ENCODE results near the gene CCDC88C.
A peak's percentile ranks its signal among the peaks of the same experiment; 100 is the strongest.

CCDC88C gene

DNA sequence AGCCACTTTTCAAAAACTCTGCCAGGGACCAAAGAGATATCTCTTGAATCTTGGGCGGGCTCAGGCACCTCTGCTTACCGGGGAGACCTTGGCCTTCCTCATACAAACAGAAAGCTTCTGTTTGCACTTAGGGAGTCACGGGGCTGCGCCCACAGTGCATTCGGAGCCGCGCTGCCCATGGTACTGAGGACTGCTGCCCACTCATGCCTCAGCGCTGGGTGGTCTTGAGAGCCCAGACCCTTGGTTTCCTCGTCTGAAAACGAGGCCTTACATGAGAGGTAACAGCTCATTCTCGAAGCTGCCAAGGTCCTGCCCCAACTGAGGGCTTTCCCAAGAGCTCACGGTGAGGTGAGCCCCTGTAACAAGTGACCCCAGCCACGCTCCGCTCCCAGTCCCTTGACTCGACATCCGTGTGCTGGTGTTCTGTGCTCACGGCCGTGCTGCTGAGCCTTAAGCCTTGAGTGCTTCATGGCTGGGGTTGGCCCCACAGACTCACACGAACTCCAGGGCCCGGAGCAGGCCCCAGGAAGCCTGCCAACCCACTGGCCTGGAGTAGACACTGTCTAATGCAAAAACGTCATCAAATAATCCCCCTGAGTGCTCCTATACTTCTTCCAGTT lies 125.7 kb downstream of the CCDC88C start:
- DNase-seq (ENCODE audit: low read depth) = no peak

DNA sequence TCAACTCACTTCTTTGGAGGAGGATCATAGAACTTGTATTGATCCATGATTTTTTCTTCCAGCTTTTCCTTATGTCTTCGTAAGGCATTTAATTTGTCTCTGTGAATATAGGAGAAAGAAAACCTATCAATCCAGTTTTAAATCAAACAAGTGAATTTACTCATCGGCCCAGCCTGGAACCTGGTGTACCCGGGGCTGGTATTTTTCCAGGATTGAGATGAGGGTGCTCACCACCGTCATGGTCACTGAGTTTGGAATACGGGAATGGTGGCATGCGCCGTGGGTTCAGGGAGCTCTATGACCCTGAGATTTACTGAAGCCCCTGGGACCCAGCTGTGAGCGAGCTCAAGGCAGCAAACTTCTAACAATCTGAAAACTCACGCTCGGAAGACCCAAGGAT lies 126.6 kb downstream of the CCDC88C start:
- DNase-seq (ENCODE audit: low read depth) = no peak

DNA sequence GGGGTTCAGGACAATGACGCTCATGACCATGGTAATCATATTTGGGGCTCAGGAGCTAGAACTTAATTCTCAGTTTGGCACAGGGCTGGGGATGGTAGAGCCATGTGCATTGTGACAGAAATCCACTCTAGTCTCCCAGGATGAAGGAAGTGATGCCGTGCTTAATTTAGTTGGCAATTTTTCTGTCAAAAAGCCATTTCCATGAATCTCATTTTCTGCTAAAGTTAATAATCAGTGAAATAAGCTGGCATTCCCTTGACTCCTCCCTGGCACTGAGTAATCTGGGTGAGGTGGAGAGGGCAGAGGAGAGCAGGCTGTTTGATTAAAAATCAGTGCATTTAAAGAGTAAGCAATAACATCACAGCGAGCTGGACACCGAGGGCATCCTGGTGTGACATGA lies 128.2 kb downstream of the CCDC88C start:
- DNase-seq (ENCODE audit: low read depth) = no peak

DNA sequence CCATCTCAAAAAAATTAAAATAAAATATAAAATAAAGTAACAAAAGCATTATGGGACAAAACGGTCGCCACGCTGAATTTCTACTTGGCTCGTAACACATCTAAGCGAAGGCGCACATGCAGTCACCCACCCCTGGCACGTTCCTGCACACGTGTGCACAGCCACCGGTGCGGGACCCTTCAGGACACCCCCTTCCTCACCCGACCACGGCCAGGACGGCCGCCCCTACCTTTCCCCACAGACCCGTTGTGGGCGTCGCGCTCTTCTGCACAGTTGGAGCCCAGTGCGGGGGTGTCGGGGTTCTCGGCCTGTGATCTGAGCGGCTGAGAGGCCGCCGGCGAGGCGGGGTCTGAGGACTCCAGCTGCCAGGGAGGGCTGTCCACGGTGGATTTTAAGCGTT lies 128.7 kb downstream of the CCDC88C start:
- DNase-seq (ENCODE audit: low read depth) = no peak

DNA sequence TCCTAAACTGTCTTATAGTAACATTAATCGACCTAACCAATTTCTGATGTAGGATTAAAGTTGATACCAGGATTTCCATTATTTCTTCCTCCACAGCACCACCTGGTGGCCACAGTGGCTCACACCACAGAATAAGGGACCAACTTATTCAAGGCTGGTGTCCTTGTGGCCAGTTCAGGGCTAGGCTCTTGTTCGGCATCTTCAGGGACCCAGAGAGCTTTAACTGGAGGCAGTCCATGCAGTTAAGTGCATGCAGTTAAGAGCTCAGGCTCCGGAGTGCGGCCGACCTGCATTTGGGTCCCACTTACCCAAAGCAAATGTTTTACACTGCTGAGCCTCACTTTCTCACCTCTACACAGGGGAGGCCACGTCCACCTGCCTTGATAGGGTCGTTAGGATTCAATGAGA lies 131.1 kb downstream of the CCDC88C start:
- peak; percentile 87 for DNase-seq (ENCODE audit: low read depth)

DNA sequence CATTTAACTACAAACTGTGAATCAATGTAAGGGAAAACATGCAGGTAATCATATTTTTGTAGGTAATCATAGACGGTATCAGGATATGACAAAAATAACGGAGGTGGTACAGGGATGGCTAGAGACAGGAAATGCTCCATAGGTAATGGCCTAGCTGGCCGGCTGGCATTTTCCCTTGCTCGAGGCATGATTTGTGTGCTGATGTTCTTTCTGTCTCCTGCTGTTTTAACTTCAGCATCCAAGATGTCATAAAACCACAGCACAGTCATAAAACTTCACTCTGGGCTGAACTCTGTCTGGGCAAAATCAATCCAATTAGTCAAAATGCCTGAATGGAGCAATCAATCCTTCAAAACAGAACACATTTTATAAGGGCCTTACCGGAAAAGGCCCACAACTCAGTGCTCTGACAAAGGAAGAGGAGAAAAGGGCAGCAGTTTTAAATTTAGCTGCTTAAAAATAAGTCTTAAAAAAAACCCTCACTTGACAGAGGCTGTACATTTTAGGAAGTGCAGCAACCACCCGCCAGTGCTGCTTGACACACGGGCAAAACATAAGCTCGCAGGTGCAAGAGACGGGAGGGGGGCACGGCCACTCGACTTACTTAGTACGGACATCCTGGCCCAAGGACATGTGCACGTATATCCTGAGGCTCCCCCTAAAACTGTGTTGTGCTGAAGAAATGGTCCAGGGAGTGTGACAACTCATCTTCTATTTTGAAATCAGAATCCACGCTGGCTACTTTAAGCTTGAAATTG lies 132.7 kb downstream of the CCDC88C start:
- DNase-seq (ENCODE audit: low read depth) = no peak

DNA sequence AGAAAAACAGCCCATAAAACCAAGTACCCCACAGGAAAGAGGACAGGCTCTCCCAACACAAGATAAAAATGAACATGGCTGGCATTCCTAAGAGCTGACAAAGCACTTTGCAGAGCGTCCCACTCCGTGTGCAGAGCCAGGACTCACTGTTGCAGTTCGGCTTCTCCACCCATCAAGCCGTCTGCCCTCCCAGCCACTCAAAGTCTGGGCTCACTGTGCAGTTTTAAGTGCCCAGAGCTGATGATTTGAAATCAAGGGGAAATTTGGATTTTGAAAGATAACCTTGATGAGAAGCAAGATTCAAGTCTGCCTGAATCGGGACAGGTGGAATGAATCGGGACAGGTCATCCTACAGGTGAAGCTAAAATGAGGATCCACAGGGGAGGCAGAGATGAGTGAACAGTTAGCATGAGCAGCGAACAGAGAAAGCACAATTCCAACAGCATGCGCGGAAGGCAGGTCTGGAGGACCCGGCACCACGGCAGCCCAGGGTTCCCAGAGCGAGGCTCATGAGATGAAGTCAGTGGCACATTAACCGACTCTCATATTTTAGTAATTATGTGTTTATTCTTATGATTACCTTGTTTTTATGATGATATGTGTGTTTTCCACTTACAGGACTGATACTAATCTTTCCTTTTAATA lies 133.4 kb downstream of the CCDC88C start:
- no peak for DNase-seq (ENCODE audit: low read depth)

DNA sequence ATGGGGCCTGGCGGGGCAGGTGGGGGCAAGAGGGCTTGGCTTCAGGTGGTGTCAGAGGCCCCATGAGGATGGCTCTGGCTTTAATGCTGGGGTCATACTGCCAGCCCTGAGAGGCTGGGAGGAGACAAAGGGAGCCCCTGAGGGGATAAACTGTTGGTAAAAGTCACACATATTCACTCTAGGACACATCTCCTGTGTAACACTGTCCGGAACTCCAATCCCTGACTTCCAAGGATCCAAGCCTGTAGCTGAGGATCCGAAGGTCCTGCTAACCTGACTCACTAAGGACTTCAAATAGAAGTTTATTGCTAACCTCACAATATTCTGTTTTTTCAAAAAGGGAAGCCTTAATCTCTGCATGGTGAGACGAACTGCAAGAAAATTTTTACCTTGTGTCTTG lies 134.0 kb downstream of the CCDC88C start:
- no peak for DNase-seq (ENCODE audit: low read depth)

DNA sequence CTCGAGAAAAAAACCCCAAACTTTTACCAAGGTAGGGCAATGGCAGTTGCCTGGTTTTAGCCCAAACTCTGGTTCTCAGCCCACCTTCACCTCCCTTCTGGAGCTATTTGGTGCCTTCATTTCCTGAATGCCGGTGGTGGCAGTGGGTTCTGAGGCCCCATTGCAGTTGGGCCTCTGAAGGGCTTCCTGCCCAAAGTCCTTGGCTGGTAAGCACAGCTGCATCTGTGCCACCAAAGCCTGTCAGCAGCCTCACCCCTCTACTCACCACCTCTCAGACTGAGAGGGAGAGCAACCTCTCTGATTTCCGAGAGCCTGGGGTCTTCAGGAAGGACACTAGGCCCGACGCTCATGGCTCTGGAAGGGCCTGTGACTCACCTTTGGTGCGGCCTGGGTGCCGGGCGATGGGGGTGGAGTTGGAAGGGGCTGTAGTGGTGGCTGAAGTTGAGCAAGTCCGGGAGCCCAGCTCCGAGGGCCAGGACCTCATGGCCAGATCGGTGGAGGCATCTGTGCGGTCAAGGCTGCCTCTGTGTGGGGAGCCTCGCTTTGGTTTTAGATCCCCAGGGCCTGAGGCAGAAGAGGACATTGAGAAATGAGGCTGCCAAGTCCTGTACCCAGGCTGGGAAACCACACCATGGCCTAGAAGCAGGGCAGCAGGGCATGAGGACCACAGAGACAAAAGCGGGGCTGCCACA lies 134.5 kb downstream of the CCDC88C start:
- DNase-seq (ENCODE audit: low read depth) = no peak

DNA sequence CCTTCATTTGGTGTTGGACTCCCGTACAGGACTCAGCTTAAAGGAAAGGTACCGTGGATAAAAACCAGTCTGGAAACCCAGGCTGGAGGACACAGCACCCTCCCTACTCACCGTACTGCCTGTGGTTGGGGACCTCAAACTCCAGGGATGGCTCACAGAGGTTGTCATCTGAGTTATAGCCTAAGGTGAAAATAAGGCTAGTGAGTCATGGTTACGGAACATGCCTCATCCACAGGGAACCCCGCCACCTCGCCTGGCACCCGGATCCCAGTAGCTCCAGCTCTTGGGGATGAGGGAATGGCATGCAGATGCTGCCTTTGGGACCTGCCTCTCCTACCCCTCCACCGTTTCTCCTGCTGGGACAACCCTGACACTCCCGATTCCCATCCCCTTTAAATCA lies 136.3 kb downstream of the CCDC88C start:
- no peak for DNase-seq (ENCODE audit: low read depth)

DNA sequence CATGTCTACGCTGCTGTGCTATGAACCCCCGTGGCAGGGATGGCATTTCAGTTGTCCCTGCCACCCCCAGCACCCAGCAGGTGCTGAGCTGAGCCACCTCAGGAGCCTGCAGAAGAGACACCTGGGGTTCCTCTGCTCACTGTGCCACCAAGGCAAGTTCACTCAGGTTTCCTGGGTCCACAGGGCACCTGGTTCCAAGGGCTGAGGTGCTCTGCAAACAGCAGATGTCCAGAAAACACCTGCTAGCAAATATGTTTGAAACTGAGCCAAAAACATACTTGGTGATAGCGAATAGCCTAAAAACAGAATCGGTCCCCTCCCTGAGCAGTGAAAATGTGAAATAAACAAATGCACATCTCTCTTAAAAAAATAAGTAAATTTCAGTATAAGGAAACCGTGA lies 137.5 kb downstream of the CCDC88C start:
- no peak for DNase-seq (ENCODE audit: low read depth)

DNA sequence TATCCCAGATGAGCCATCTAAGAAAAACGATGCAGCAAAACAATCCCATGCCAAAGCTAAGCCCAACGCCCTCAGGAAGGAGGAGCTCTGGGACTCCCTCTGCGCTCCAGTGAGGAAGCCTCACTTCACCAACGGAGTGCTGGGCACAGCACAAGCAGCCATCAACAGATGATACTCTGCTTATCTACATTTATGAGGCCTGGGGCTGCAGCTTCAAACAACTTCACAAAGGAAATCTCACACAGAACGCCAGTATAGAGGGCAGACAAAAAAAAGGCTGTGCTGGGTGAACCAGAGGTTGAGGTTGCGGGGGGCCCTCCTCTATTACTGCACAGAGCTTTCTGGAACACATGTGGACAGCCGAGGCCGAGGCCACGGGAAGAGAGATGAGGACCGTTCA lies 138.3 kb downstream of the CCDC88C start:
- DNase-seq (ENCODE audit: low read depth) = no peak

DNA sequence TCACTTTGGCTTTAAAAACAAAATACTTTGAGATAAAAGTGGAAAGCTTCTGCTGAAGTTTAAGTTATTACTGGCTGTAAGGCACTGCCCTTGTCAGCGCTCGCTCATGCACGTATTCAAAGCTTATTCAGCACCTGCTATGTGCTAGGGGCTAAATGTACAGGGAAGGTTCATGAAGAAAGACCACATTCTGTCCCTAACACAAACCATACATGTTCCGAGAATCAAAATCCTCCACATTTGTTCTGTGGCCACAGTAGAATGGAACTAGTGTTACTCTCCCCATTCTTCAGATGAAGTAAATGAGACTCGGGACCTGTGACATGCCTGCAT lies 139.3 kb downstream of the CCDC88C start:
- DNase-seq (ENCODE audit: low read depth) = no peak

DNA sequence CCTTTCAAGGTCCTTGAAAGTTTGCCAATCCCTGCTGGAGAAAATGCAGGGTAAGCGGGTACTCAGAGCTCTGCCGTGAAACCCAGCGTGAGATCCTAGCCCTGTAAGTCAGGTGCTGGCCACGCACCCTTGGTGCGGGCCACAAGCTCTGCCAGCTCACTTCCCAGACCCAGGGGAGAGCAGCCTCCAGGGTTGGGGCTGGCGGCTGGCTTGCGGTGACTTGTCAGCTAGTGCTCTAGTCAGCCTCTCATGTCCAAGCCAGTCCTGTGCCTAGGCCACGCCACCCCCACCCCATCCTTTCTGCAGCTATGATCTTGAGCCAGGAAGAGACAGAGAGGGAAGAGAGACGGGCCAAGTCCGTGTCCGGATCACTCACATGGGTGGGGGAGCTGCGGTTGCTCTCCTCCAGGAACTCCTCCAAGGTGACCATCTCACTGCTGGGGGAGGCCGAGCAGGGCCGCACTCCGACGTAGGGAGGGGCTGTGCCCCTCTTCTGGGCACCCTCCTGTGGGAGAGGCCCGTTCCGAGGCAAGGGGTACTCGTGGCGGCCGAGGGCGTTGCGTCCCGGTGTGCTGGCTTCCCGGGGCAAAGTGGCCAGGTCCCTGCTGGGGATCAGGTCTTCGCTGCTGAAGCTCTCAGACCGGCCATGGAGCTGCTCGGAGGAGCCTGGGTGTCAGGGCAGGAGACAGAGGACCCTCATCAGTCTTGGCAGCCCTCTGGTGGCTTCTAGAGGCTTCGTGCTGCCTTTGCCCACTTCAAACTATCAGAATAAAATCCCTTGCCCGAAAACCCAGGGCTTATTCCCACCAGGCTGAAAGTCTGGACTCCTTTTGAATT lies 139.9 kb downstream of the CCDC88C start:
- no peak for DNase-seq (ENCODE audit: low read depth)

DNA sequence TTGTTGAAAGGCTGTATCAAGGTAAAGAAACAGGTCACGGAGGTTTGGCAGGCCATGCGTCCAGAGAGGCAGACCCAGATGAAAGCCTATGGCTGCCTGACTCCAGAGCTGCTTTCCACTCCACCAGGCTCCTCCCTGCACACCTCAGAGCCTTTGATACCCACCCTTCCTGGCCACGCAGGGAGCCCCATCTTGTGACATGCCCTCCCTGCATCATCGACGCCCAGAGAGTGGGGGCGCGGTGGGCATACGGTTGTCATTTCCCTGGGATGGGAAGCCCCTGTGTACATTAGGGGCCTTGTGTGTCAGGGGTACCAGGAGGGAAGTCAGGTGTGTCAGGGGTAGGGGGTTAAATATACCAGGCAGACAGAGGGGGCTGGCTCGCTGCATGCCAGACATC lies 142.8 kb downstream of the CCDC88C start:
- no peak for DNase-seq (ENCODE audit: low read depth)

DNA sequence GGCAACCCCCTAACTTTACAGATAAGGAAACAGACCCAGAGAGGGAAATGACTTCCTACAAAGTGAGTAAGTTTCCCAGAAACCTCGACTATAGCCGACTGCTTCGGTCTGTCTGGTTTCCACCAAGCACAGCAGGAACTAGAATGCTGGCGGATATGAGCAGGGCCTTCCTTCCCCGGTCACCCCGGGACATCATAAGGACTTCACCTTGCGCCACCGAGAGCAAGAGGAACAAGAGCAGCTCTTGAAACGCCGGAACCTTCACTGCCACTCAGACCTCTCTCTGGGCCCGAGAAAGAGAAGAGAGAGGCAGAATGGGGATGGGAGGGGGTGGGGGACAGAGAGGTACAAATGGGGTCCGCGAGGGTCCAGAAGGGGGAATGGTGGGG lies 143.7 kb downstream of the CCDC88C start:
- DNase-seq (ENCODE audit: low read depth) = no peak

DNA sequence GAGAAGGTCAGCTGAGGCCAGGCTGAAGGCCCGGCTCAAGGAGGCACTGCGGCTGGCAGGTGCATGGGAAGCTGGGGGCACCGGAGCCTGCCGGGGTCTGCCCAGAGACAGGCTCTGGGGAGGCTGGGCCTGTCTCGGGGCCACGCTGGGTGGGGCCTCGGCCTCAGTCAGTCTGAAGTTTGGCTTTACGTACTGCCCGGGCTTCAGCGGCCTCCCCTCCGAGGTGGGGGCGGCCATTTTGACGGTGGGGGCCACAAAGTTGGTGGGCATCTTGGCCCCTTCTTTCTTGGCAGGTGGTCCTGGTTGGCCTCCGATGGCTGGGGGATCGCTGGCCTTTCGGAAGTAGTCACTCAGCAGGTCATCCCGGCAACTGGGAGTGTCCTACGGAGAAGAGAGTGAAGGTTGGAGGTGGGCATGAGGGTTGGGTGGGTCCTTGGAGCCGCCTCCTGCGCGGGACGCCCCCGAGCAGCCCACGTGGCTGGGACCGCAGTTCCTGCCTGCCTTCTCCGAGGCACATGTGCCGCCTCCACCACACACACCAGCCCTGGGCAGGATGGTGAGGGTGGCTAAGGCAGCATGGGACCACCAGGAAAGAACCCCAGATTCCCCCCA lies 144.2 kb downstream of the CCDC88C start:
- DNase-seq (ENCODE audit: low read depth) = no peak

DNA sequence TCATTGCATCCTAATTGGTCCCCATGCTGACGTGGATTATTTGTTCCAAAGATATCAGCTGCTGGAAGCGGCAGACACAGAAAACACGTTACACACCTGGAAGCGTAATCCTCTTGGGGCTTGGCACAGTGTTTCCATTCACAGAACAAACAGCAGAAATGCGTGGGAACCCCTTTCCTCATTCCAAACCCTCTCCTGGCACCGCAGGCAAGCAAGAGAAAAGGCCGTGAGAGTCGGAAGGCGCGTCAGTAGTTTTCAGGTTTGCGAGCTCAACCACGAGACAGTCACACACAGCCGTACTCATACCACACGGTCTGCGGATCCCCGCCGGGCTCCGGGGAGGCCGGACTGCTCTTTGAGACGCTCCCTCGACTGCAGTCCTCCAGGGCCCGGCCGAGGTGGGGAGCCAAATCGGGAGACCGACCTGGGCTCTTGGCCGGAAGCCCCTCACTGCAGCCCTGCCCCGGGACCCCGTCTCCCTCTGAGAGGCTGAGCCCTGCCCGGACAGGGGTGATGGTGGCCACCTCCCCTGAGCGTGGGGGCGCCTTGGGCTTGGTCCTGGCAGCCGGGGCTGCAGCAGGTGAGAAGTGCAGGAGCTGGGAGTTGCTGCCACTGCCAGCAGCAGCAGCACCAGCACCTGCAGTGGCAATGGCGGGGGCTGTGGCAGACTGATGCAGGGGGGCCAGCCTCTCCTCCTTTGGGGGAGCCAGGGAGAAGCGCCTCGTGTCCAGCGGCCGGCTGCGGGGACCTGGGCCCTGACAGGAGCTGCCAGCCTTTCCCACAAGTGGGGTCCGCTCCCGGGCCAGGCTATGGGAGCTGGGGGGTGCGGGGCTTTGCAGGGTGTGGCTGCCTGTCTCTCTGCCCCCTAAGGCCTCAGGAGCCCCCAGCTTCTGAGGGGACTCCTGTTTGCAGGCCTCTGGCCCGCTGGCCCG lies 145.0 kb downstream of the CCDC88C start:
- no peak for DNase-seq (ENCODE audit: low read depth)

DNA sequence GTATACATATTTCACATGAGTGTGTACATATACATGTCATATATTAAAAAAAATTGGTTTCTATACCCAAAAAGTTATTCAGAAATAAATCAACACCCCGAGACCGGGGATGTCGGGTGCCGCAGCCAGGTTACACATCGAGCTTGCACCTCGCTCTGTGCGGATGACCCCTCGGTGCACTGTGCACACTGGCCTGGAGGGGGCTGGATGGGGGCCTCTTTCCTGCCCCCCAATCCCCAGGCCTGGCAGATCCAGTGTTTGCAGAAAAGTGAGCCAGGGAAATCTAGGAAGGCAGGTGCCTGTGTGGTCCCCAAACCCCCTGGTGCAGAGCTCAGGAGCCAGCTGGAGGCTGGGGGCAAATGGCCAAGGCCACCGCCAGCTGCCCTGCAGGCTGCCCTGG lies 146.0 kb downstream of the CCDC88C start:
- DNase-seq (ENCODE audit: low read depth) = no peak

DNA sequence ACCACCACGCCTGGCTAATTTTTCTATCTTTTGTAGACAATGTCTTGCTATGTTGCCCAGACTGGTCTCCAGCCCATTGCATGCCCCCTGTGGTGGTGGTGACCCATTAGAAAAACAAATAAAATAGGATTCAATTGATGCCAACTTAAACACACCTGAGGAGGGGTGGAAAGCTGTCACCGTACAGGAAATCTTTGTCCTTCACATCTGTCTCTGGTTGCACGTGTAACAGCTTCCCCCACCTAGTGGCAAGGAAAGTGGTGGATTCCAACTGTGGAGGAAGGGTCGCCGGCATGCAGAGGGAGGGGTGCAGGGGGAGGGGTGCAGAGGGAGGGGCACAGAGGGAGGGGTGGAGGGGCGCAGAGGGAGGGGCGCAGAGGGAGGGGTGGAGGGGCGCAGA lies 147.0 kb downstream of the CCDC88C start:
- no peak for DNase-seq (ENCODE audit: low read depth)

DNA sequence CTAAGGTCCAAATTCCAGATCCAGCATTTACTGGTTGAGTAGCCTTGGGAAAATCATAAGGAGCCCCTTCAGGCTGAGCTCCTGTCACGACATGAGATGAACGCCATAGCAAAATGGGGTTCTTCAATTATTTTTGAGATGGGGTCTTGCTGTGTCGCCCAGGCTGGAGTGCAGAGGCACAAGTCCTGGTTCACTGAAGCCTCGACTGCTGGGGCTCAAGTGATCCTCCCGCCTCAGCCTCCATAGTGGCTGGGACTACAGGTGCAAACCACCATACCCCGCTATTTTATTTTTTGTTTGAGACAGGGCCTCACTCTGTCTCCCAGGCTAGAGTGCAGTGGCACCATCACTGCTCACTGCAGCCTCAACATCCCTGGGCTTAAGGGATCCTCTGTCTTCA lies 147.4 kb downstream of the CCDC88C start:
- no peak for DNase-seq (ENCODE audit: low read depth)

Data from activated T-cell treated with anti-CD3 and anti-CD28 coated beads for 1 hour (primary cell).